ENCODE measurements around the gene ATP2C2.

GRCh38 chr16:84513666-84514065, 145.3 kb downstream of the ATP2C2 start:
- TF ChIP-seq EZH2 (IDR thresholded peaks at IDR 0.05) (no peak), CTCF (IDR thresholded peaks at IDR 0.05) (no peak)

Measured in neural progenitor cell (in vitro differentiated cells).